OCI-LY1 (cell line): ENCODE results near the gene HOXA5.

Source experiments
- H2AFZ ChIP-seq: fragments of 200-600 bp; sonication (generic), shearing (Covaris generic); 2 replicates; pipeline ENCODE4 v1.6.0; 2014; ENCODE audit warnings: antibody characterized with exemption, mild to moderate bottlenecking, low read length
- H3F3A ChIP-seq: fragments of 200-600 bp; sonication (generic), shearing (Covaris generic); 2 replicates; pipeline ENCODE4 v1.6.0; 2014; ENCODE audit warnings: mild to moderate bottlenecking, antibody characterized with exemption, low read length, moderate library complexity; ENCODE audit not compliant: insufficient read depth
- H3K27ac ChIP-seq: fragments of 200-600 bp; sonication (generic); 2 replicates; pipeline ENCODE4 v1.5.1; 2014; ENCODE audit warnings: low read length, mixed run types, mild to moderate bottlenecking, low read depth; ENCODE audit not compliant: poor library complexity, severe bottlenecking
- H3K27me3 ChIP-seq: fragments of 200-600 bp; sonication (generic); 2 replicates; pipeline ENCODE4 v1.6.0; 2014; ENCODE audit warnings: antibody characterized with exemption, mild to moderate bottlenecking, low read length, moderate library complexity; ENCODE audit not compliant: insufficient read depth
- H3K36me3 ChIP-seq: fragments of 200-600 bp; sonication (generic); 2 replicates; pipeline ENCODE4 v1.6.1; 2014; ENCODE audit warnings: mild to moderate bottlenecking, antibody characterized with exemption, low read length, moderate library complexity, mixed read lengths; ENCODE audit not compliant: insufficient read depth
- H3K4me1 ChIP-seq: fragments of 200-600 bp; sonication (generic); 2 replicates; pipeline ENCODE4 v1.5.1; 2014; ENCODE audit warnings: mild to moderate bottlenecking, low read length, moderate library complexity; ENCODE audit not compliant: insufficient read depth, severe bottlenecking
- H3K4me2 ChIP-seq: fragments of 200-600 bp; sonication (generic), shearing (Covaris generic); 2 replicates; pipeline ENCODE4 v1.6.1; 2014; ENCODE audit warnings: low read length
- H3K4me3 ChIP-seq: fragments of 200-600 bp; sonication (generic); 2 replicates; pipeline ENCODE4 v1.5.1; 2014; ENCODE audit warnings: low read length, low read depth, mild to moderate bottlenecking, mixed read lengths; ENCODE audit not compliant: poor library complexity, severe bottlenecking
- H3K79me2 ChIP-seq: fragments of 200-600 bp; shearing (Covaris generic); 2 replicates; pipeline ENCODE4 v1.6.1; 2016; ENCODE audit warnings: mixed run types, low read length, mixed read lengths; ENCODE audit not compliant: insufficient read depth
- H3K9ac ChIP-seq: fragments of 200-600 bp; sonication (generic), shearing (Covaris generic); 2 replicates; pipeline ENCODE4 v1.6.1; 2014; ENCODE audit warnings: mild to moderate bottlenecking, low read length, mixed read lengths
- H3K9me2 ChIP-seq: fragments of 200-600 bp; sonication (generic), shearing (Covaris generic); 2 replicates; pipeline ENCODE4 v1.6.1; 2014; ENCODE audit warnings: low read depth, mild to moderate bottlenecking, low read length, mixed read lengths
- H3K9me3 ChIP-seq: fragments of 200-600 bp; shearing (Covaris generic); 2 replicates; pipeline ENCODE4 v1.6.1; 2014; ENCODE audit warnings: low read length, mixed read lengths
- H4K20me1 ChIP-seq: fragments of 200-600 bp; sonication (generic), shearing (Covaris generic); 2 replicates; pipeline ENCODE4 v1.6.0; 2016; ENCODE audit warnings: mild to moderate bottlenecking, low read length; ENCODE audit not compliant: insufficient read depth
- CTCF ChIP-seq: fragments of 200-600 bp; sonication (generic), shearing (Covaris generic); IDR thresholded peaks from 2 replicates; pipeline ENCODE4 v1.5.1; 2017; ENCODE audit warnings: mild to moderate bottlenecking, antibody characterized with exemption, low read length, moderate library complexity, mixed read lengths
- EZH2 ChIP-seq: fragments of 200-600 bp; sonication (generic), shearing (Covaris generic); IDR thresholded peaks from 2 replicates; pipeline ENCODE4 v1.8.0; 2017; ENCODE audit warnings: borderline replicate concordance, mixed run types, mild to moderate bottlenecking, antibody characterized with exemption, low read length, moderate library complexity, mixed read lengths

Gene HOXA5

GRCh38 chr7:27164045-27164366, 20.5 kb upstream of the HOXA5 start:
- Histone ChIP-seq H3K79me2 (no peaks in the 10 kb centered on the region), H3K9ac (no peak overlapping the region)

GRCh38 chr7:27163288-27164044, 20.0 kb upstream of the HOXA5 start:
- H3K4me1 ChIP-seq: peaks cover 13% of the 10 kb centered on the region
- H3K9ac ChIP-seq: no peak overlapping the region
- no peak overlapping the region for H3K4me3 ChIP-seq
- no peaks in the 10 kb centered on the region for H4K20me1 ChIP-seq
- TF ChIP-seq EZH2 (no peak), CTCF (no peak)
- H3K36me3 ChIP-seq: no peaks in the 10 kb centered on the region
- no peak overlapping the region for H3K4me2 ChIP-seq
- no peaks in the 10 kb centered on the region for H3K9me2 ChIP-seq
- no peak overlapping the region for H2AFZ ChIP-seq
- 0 out of 2 replicates have a peak, but pooled peaks cover 8% of the 10 kb centered on the region for H3F3A ChIP-seq
- H3K27ac ChIP-seq: no peak overlapping the region
- peaks cover 4% of the 10 kb centered on the region; the same call in 1 of the 2 replicates for H3K27me3 ChIP-seq
- H3K79me2 ChIP-seq: no peaks in the 10 kb centered on the region
- H3K9me3 ChIP-seq: no peaks in the 10 kb centered on the region

More at GRCh38 chr7:27164045-27164366, 20.5 kb upstream of the HOXA5 start:
- Histone ChIP-seq H3K9me2 (no peaks in the 10 kb centered on the region), H2AFZ (no peak overlapping the region), H3K4me1 (peaks cover 13% of the 10 kb centered on the region), H3K27ac (no peak overlapping the region), H3K9me3 (no peaks in the 10 kb centered on the region), H3K36me3 (no peaks in the 10 kb centered on the region), H3K4me2 (no peak overlapping the region), H3K27me3 (peaks cover 4% of the 10 kb centered on the region; the same call in 1 of the 2 replicates), H4K20me1 (no peaks in the 10 kb centered on the region), H3F3A (0 out of 2 replicates have a peak, but pooled peaks cover 8% of the 10 kb centered on the region), H3K4me3 (no peak overlapping the region)
- TF ChIP-seq CTCF: no peak
- TF ChIP-seq EZH2: no peak

GRCh38 chr7:27162561-27163287, 19.2 kb upstream of the HOXA5 start:
- H3K27me3 ChIP-seq: peaks cover 4% of the 10 kb centered on the region; the same call in 1 of the 2 replicates

More at GRCh38 chr7:27162561-27163287, 19.2 kb upstream of the HOXA5 start:
- TF ChIP-seq CTCF (no peak), EZH2 (no peak)
- Histone ChIP-seq H3F3A (0 out of 2 replicates have a peak, but pooled peaks cover 8% of the 10 kb centered on the region), H3K4me1 (peaks cover 13% of the 10 kb centered on the region), H3K9me3 (no peaks in the 10 kb centered on the region), H3K4me3 (no peak overlapping the region), H3K9ac (no peak overlapping the region), H4K20me1 (no peaks in the 10 kb centered on the region), H3K9me2 (no peaks in the 10 kb centered on the region), H3K36me3 (no peaks in the 10 kb centered on the region), H2AFZ (no peak overlapping the region), H3K79me2 (no peaks in the 10 kb centered on the region), H3K4me2 (no peak overlapping the region), H3K27ac (no peak overlapping the region)
